ENCODE data around the gene ETS1. TPM values are rescaled to one million over a fixed set of nuclear protein-coding genes. Genes with fewer than 3 reads are reported as not detected.

Gene ETS1
- total RNA-seq, 1 donor from 2014 or later, result 41.4 TPM

- DNase-seq, result peak; percentile 36
Measured at GRCh38 chr11:128424271-128424711, 163.1 kb downstream of the ETS1 start.

GRCh38 chr11:128422576-128423370, 164.6 kb downstream of the ETS1 start:
- DNase-seq, result no peak

GRCh38 chr11:128421577-128422330, 165.6 kb downstream of the ETS1 start:
- no peak for DNase-seq

GRCh38 chr11:128420951-128421350, 166.4 kb downstream of the ETS1 start:
- no peak for DNase-seq

GRCh38 chr11:128420265-128420664, 167.1 kb downstream of the ETS1 start:
- no peak for DNase-seq

- no peak for DNase-seq
Measured at GRCh38 chr11:128419012-128419767, 168.2 kb downstream of the ETS1 start.

GRCh38 chr11:128417607-128418324, 169.6 kb downstream of the ETS1 start:
- peak; percentile 82 for DNase-seq

- DNase-seq, result no peak
Measured at GRCh38 chr11:128416976-128417375, 170.4 kb downstream of the ETS1 start.

GRCh38 chr11:128415539-128415938, 171.8 kb downstream of the ETS1 start:
- DNase-seq, result no peak

- DNase-seq, result no peak
Measured at GRCh38 chr11:128412847-128413791, 174.2 kb downstream of the ETS1 start.

- no peak for DNase-seq
Measured at GRCh38 chr11:128411812-128412211, 175.5 kb downstream of the ETS1 start.

GRCh38 chr11:128411150-128411549, 176.2 kb downstream of the ETS1 start:
- no peak for DNase-seq

- no peak for DNase-seq
Measured at GRCh38 chr11:128409476-128409875, 177.9 kb downstream of the ETS1 start.

Small RNAs within 50 kb of the gene (small RNA-seq; reads per million reads assigned to genes)
- not detected for gene MIR6090 (ENCODE audit: low replicate concordance)

Other genes with a start within 250 kb of the ETS1 start
- gene FLI1, start 106.5 kb upstream of the ETS1 start, total RNA-seq, result 14.3 TPM

Measured in skin of body (tissue), 3 donors.